Femur (tissue), 1 donor: Measurements from ENCODE around the gene MRPL47.
"Not testable (repeated sequence)": the region's sequence is repeated elsewhere in the genome, so short reads cannot be mapped to it uniquely, and the experiment has no call there.

ENCODE experiments used
- DNase-seq: peaks from one replicate; pipeline ENCODE4 v3.0.0-alpha.2; 2017

The MRPL47 gene

DNA sequence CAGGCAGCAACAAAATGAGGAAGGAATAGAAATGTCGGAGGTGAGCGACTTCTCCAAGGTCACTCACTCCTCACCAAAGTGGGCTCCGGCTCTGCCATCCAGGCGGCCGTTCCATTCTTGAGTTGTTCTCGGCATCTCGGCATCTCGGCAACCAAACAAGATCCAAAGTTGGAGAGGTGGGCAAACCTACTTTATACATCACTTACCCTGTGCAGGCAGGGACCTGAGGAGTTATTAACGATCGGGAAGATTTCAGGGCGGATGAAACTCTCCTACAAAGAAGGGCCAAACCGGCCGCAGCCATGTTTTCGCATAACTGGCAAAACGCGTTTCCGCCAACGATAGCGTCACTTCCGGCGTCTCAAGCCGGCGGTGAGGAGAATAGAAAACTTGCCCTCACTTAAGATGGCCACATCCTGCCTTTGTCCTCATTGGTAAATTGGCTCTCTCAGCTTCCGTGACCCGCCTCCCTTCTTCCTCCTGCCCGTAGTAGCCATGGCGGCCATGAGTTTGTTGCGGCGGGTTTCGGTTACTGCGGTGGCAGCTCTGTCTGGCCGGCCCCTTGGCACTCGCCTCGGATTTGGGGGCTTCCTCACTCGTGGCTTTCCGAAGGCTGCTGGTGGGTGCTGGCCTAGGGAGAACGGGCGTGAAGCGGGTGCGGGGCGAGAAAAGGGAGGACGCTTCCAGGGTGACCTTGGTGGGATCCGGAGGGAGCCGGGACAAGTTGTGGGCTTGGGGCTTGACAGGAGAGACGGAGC, at the start of gene MRPL47, which contains the start of gene NDUFB5:
Gene MRPL47 (minus strand): TSS at position 318 of the 758 bp plus-strand sequence. CDS start 14 bp downstream, at position 304.
Gene NDUFB5 (plus strand): TSS at position 474 of the 758 bp plus-strand sequence. CDS start 22 bp downstream, at position 496.
- peak; percentile 98 for DNase-seq

DNA sequence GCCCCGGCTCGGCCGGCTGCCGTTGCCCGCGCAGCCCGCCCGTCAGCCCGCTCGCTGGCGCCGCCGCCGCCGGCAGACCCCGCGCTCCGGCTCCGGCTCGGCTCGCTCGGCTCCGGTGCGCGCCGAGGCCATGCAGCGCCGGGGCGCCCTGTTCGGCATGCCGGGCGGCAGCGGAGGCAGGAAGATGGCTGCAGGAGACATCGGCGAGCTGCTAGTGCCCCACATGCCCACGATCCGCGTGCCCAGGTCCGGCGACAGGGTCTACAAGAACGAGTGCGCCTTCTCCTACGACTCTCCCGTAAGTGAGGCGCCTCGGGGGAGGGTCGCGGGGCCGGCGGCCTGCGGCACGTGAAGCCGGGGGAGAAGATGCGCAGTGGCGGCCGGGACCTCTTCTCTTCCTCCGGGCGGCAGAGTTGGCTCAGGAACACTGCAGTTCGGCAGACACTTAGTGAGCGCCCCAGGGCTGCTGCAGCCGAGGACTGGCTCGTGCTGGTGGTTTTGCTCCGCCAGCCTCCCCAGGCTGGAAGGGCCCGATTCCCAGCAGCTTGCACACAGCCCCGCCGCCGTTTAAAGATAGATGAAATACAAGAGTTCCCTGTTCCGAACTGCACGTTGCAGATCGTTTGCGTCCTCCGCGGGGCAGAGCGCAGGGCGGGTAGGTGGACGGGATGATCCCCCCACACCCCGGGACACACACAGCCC, 48.8 kb upstream of the MRPL47 start:
- peak; percentile 85 for DNase-seq

GRCh38 chr3:179652447-179653095, 48.1 kb upstream of the MRPL47 start, which contains the start of gene USP13:
Gene USP13 (plus strand): TSS chr3:179653040. CDS start chr3:179653226, 186 bp downstream.
- peak; percentile 88 for DNase-seq

GRCh38 chr3:179651687-179652446, 47.4 kb upstream of the MRPL47 start:
- DNase-seq, result no peak

GRCh38 chr3:179646177-179646576, 41.7 kb upstream of the MRPL47 start:
- no peak for DNase-seq

GRCh38 chr3:179643837-179644236, 39.4 kb upstream of the MRPL47 start:
- not testable (repeated sequence) for DNase-seq

DNA sequence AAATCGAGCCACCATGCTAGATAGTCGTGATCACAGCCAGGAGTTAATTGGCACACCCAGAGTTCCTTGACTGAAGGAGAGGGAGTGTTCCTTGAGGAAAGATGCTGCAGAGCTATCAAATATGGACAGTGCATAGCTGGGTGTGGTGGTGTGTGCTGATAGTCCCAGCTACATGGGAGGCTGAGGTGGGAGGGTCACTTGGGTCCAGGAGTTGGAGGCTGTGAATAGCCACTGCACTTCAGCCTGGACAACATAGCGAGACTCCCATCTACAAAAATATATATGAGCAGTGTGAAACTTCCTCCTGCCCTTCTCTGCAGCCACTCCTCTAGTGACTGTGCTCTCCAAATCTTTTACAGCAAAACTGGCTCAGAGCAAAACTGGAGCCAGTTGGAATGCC, 38.4 kb upstream of the MRPL47 start:
- DNase-seq, result no peak

GRCh38 chr3:179640469-179640868, 36.0 kb upstream of the MRPL47 start:
- no peak for DNase-seq

DNA sequence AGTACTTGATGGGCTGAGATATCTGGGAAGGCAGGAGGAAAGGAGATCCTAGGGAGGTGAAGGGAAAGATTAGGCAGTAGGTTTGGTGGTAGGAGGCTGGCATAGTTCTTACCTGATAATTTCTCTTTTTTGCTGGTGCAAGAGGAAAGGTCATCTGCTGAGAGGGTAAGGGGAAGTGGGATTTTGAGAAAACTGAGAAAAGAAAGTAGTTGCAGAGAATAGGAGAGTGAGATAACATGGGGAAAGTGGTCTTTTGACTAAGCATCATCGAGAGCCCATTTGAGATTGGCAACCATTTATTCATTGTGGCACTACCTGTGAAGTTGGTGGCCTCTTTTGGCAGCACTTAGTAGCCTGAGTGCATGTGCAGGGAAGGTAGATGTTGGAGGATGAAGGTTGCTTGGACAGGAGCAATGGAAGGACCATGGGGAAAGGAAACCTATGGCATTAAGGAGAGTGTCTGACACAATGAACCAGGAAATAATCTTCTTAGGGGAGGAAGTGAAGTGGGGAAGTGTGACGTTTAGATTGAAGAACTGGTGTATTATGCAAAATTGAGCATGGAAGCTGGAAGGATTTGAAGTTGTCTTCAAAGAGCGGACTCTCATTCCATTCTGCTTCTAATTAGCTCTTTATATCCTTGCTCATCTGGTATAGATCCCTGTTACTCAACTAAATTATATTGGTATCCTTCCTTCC, 26.5 kb upstream of the MRPL47 start:
- no peak for DNase-seq

DNA sequence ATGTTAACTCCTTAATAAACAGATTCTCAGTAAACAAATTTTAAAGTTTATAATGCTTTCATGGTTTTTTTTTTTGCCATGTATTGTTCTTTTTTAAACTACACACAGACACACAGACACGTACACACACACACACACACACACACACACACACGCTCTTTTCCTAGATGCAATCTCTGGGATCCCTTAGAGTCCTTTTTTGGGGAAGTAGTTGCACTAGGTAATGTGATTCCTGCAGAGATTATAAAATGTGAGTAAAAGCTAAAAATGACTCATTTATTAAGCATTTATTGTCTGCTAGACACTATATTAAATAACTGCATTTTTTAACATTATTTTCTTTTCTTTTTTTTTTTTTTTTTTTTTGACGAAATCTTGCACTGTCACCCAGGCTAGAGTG, 20.0 kb upstream of the MRPL47 start:
- DNase-seq, result no peak

DNA sequence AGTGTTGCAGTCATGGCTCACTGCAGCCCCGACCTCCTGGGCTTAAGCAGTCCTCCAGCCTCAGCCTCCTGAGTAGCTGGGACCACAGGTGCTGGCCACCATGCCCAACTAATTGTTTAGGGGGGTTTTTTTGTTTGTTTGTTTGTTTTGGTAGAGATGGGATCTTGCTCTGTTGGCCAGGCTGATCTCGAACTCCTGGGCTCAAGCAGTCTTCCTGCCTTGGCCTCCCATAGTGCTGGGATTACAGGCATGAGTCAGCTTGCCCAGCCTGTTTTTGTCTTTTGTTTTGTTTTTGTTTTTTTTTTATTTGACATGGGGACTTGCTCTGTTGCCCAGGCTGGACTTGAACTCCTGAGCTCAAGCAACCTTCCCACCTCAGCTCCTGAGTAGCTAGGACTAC, 17.6 kb upstream of the MRPL47 start:
- DNase-seq, result no peak

DNA sequence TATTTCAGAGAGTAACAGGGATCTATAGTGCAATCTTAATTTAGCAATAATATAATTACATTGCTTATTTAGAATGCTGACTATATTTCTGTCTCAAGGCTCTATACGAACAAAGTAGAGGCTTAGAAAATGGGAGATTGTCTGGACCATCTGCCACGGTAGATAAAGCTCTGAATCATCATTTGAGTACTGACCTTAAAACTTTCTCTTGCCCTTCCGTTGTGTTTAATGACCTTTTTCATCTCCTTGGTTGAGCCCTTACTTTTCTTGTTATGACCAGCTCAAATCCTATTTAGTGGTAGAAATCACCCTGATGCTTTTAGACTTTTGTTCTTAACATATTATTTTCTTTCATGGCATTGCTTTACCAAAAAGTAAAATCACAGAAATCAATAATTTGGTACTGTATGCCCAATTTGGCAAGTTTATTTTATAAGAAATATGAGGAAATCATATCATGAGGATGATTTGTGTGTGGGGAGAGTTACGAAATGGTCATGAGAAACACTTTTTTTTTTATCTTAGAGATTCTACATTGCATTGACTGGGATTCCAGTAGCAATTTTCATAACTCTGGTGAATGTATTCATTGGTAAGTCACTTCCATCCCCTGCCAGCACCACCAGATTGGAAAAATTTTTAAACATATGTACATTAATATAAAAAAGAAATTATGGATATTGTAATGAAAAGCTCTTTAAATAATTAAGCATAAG, 11.2 kb upstream of the MRPL47 start:
- no peak for DNase-seq

- DNase-seq, result no peak
Measured at GRCh38 chr3:179613807-179614206, 9.4 kb upstream of the MRPL47 start.

- DNase-seq, result no peak
Measured at GRCh38 chr3:179610066-179610465, 5.6 kb upstream of the MRPL47 start.

- DNase-seq, result no peak
Measured at GRCh38 chr3:179608931-179609720, 4.7 kb upstream of the MRPL47 start.

- no peak for DNase-seq
Measured at GRCh38 chr3:179606534-179607085, 2.2 kb upstream of the MRPL47 start.

- DNase-seq, result no peak
Measured at GRCh38 chr3:179603831-179604230, 607 bp downstream of the MRPL47 start.

DNA sequence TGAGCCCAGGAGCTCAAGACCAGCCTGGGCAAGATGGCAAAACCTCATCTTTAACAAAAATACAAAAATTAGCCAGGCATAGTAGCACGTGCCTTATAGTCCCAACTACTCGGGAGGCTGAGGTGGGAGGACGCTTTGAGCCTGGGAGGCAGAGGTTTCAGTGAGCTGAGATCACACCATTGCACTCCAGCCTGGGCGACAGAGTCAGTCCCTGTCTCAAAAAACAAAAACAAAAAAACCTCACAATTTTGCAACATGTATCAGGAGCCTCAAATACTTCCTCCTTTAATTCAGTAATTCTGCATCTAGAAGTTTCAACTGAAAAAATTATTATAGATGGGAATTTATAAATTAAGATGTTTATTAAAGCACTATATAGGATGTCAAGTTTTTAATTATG, 1.1 kb downstream of the MRPL47 start:
- no peak for DNase-seq

- no peak for DNase-seq
Measured at GRCh38 chr3:179599531-179599930, 4.9 kb downstream of the MRPL47 start.

- DNase-seq, result no peak
Measured at GRCh38 chr3:179591313-179591712, 13.1 kb downstream of the MRPL47 start.
